MG63 (cell line): Measurements from ENCODE around the gene RBMS1. TPM values are rescaled to one million over a fixed set of nuclear protein-coding genes. Genes with fewer than 3 reads are reported as not detected.

Experiments
- DNase-seq: peaks from one replicate; pipeline ENCODE4 v3.0.0-alpha.2; 2020
- H3K27me3 ChIP-seq: fragments of 250-450 bp; sonication (Bioruptor Pico); 2 replicates; pipeline ENCODE4 v1.5.1; 2020; ENCODE audit warnings: mild to moderate bottlenecking, moderate library complexity
- H3K36me3 ChIP-seq: fragments of 250-450 bp; sonication (Bioruptor Pico); 2 replicates; pipeline ENCODE4 v1.5.1; 2020; ENCODE audit warnings: mild to moderate bottlenecking, moderate library complexity
- H3K4me3 ChIP-seq: fragments of 250-450 bp; sonication (Bioruptor Pico); 2 replicates; pipeline ENCODE4 v1.5.1; 2020; ENCODE audit warnings: mild to moderate bottlenecking, moderate library complexity
- H3K9me3 ChIP-seq: fragments of 250-450 bp; sonication (Bioruptor Pico); 2 replicates; pipeline ENCODE4 v1.5.1; 2020; ENCODE audit warnings: mild to moderate bottlenecking, moderate library complexity
- total RNA-seq: library from RNA; depleted of rRNA; stranded (reverse); fragments of >200 nt; shearing (Covaris generic); gene quantifications from 2 replicates; pipeline ENCODE4 v1.2.3, GENCODE V29; 2014; ENCODE audit warnings: low replicate concordance; rRNA removed

RBMS1 gene
- total RNA-seq: 36.6 and 38.7 TPM in 2 replicates

- Histone ChIP-seq H3K4me3 (peak within 1 kb of the TSS; percentile 87), H3K9me3 (no peaks in the 10 kb centered on the region), H3K36me3 (peaks cover 4% of the 10 kb centered on the region; the same call in 1 of the 2 replicates), H3K27me3 (no peaks in the 10 kb centered on the region)
- peak; percentile 74 for DNase-seq
Observed at GRCh38 chr2:160493227-160494028, at the start of gene RBMS1. RBMS1 (minus strand) TSS chr2:160493807; CDS start chr2:160493363, 444 bp downstream.

GRCh38 chr2:160541745-160542144 lies 48.1 kb upstream of the RBMS1 start:
- Histone ChIP-seq H3K9me3 (no peaks in the 10 kb centered on the region; the same call in 1 of the 2 replicates), H3K4me3 (no peak overlapping the region), H3K27me3 (no peaks in the 10 kb centered on the region), H3K36me3 (no peaks in the 10 kb centered on the region)
- DNase-seq: no peak

- no peaks in the 10 kb centered on the region for H3K9me3 ChIP-seq
- H3K27me3 ChIP-seq: no peaks in the 10 kb centered on the region
- DNase-seq: peak; percentile 20
- no peak overlapping the region for H3K4me3 ChIP-seq
- no peaks in the 10 kb centered on the region for H3K36me3 ChIP-seq
Observed at GRCh38 chr2:160538559-160539355, 45.1 kb upstream of the RBMS1 start.

- no peak for DNase-seq
- Histone ChIP-seq H3K27me3 (no peaks in the 10 kb centered on the region), H3K36me3 (no peaks in the 10 kb centered on the region), H3K4me3 (no peak overlapping the region), H3K9me3 (no peaks in the 10 kb centered on the region)
Observed at GRCh38 chr2:160538115-160538514, 44.5 kb upstream of the RBMS1 start.

GRCh38 chr2:160534996-160535395 lies 41.4 kb upstream of the RBMS1 start:
- no peaks in the 10 kb centered on the region for H3K27me3 ChIP-seq
- H3K9me3 ChIP-seq: no peaks in the 10 kb centered on the region
- no peak overlapping the region for H3K4me3 ChIP-seq
- H3K36me3 ChIP-seq: no peaks in the 10 kb centered on the region
- DNase-seq: no peak

- no peaks in the 10 kb centered on the region for H3K36me3 ChIP-seq
- DNase-seq: no peak
- H3K27me3 ChIP-seq: no peaks in the 10 kb centered on the region
- no peaks in the 10 kb centered on the region for H3K9me3 ChIP-seq
- no peak overlapping the region for H3K4me3 ChIP-seq
Observed at GRCh38 chr2:160534249-160534648, 40.6 kb upstream of the RBMS1 start.

GRCh38 chr2:160533482-160533881 lies 39.9 kb upstream of the RBMS1 start:
- Histone ChIP-seq H3K9me3 (no peaks in the 10 kb centered on the region), H3K27me3 (no peaks in the 10 kb centered on the region), H3K4me3 (no peak overlapping the region), H3K36me3 (no peaks in the 10 kb centered on the region)
- DNase-seq: no peak

GRCh38 chr2:160532388-160532787 lies 38.8 kb upstream of the RBMS1 start:
- H3K4me3 ChIP-seq: no peak overlapping the region
- no peaks in the 10 kb centered on the region for H3K27me3 ChIP-seq
- no peak for DNase-seq
- no peaks in the 10 kb centered on the region for H3K36me3 ChIP-seq
- H3K9me3 ChIP-seq: no peaks in the 10 kb centered on the region

- Histone ChIP-seq H3K36me3 (no peaks in the 10 kb centered on the region), H3K27me3 (no peaks in the 10 kb centered on the region), H3K9me3 (no peaks in the 10 kb centered on the region; the same call in 1 of the 2 replicates), H3K4me3 (no peak overlapping the region)
- DNase-seq: no peak
Observed at GRCh38 chr2:160522951-160523710, 29.5 kb upstream of the RBMS1 start.

GRCh38 chr2:160517731-160518130 lies 24.1 kb upstream of the RBMS1 start:
- no peak for DNase-seq
- no peaks in the 10 kb centered on the region; the same call in 1 of the 2 replicates for H3K9me3 ChIP-seq
- no peaks in the 10 kb centered on the region for H3K27me3 ChIP-seq
- no peak overlapping the region for H3K4me3 ChIP-seq
- H3K36me3 ChIP-seq: no peaks in the 10 kb centered on the region

- no peaks in the 10 kb centered on the region for H3K27me3 ChIP-seq
- no peak overlapping the region for H3K4me3 ChIP-seq
- H3K36me3 ChIP-seq: no peaks in the 10 kb centered on the region
- no peaks in the 10 kb centered on the region; the same call in 1 of the 2 replicates for H3K9me3 ChIP-seq
- no peak for DNase-seq
Observed at GRCh38 chr2:160516547-160517365, 23.1 kb upstream of the RBMS1 start.

- Histone ChIP-seq H3K36me3 (no peaks in the 10 kb centered on the region), H3K27me3 (no peaks in the 10 kb centered on the region), H3K9me3 (no peaks in the 10 kb centered on the region; the same call in 1 of the 2 replicates), H3K4me3 (no peak overlapping the region)
- DNase-seq: no peak
Observed at GRCh38 chr2:160515120-160515519, 21.5 kb upstream of the RBMS1 start.

- H3K4me3 ChIP-seq: no peak overlapping the region
- H3K27me3 ChIP-seq: no peaks in the 10 kb centered on the region
- H3K36me3 ChIP-seq: no peaks in the 10 kb centered on the region
- DNase-seq: no peak
- H3K9me3 ChIP-seq: no peaks in the 10 kb centered on the region
Observed at GRCh38 chr2:160513120-160513519, 19.5 kb upstream of the RBMS1 start.

GRCh38 chr2:160512491-160512890 lies 18.9 kb upstream of the RBMS1 start:
- Histone ChIP-seq H3K9me3 (no peaks in the 10 kb centered on the region), H3K36me3 (no peaks in the 10 kb centered on the region), H3K27me3 (no peaks in the 10 kb centered on the region), H3K4me3 (no peak overlapping the region)
- no peak for DNase-seq

GRCh38 chr2:160510617-160511016 lies 17.0 kb upstream of the RBMS1 start:
- no peak overlapping the region for H3K4me3 ChIP-seq
- no peaks in the 10 kb centered on the region for H3K27me3 ChIP-seq
- DNase-seq: no peak
- no peaks in the 10 kb centered on the region for H3K9me3 ChIP-seq
- H3K36me3 ChIP-seq: no peaks in the 10 kb centered on the region

GRCh38 chr2:160509016-160509415 lies 15.4 kb upstream of the RBMS1 start:
- H3K9me3 ChIP-seq: no peaks in the 10 kb centered on the region
- DNase-seq: no peak
- H3K36me3 ChIP-seq: no peaks in the 10 kb centered on the region
- no peak overlapping the region for H3K4me3 ChIP-seq
- no peaks in the 10 kb centered on the region for H3K27me3 ChIP-seq
